GM12878 (cell line): ENCODE results near the gene TOMM40. TPM values are rescaled to one million over a fixed set of nuclear protein-coding genes. Genes with fewer than 3 reads are reported as not detected.

ENCODE experiments used
- BHLHE40 ChIP-seq, 2 experiments: fragments of 450-650 bp in 1 of 2; IDR thresholded peaks; 2 replicates each; pipeline ENCODE4 v1.6.1; 2011 to 2017; ENCODE audit warnings: low read depth in 2 of 2, borderline replicate concordance in 1 of 2, improper control_type of control experiment in 1 of 2, low read length in 1 of 2, mild to moderate bottlenecking in 1 of 2
- CREM ChIP-seq: IDR thresholded peaks from 2 replicates; pipeline ENCODE4 v1.6.1; 2014; ENCODE audit warnings: antibody characterized with exemption, low read depth
- DPF2 ChIP-seq: fragments of 450-650 bp; IDR thresholded peaks from 2 replicates; pipeline ENCODE4 v1.6.1; 2017; ENCODE audit warnings: mild to moderate bottlenecking
- EZH2 ChIP-seq: IDR thresholded peaks from 2 replicates; pipeline ENCODE4 v1.6.1; 2012; ENCODE audit warnings: low read depth, mild to moderate bottlenecking, control low read depth, inconsistent platforms, low read length, borderline replicate concordance; ENCODE audit not compliant: control insufficient read depth
- FOXK2 ChIP-seq: fragments of 450-650 bp; IDR thresholded peaks from 2 replicates; pipeline ENCODE4 v1.6.1; 2017; ENCODE audit warnings: mild to moderate bottlenecking, moderate library complexity
- GATAD2B ChIP-seq: fragments of 450-650 bp; conservative IDR thresholded peaks from 2 replicates; pipeline ENCODE4 v1.6.1; 2017; ENCODE audit warnings: low read depth, mild to moderate bottlenecking, moderate library complexity
- IKZF1 ChIP-seq: fragments of 450-650 bp; conservative IDR thresholded peaks from 2 replicates; pipeline ENCODE4 v1.6.1; 2017; ENCODE audit warnings: antibody characterized with exemption, mild to moderate bottlenecking
- NFIC ChIP-seq: IDR thresholded peaks from 2 replicates; pipeline ENCODE4 v1.6.1; 2012; ENCODE audit warnings: low read depth, mild to moderate bottlenecking, inconsistent platforms, low read length, moderate library complexity
- NR2C1 ChIP-seq: fragments of 450-650 bp; IDR thresholded peaks from 2 replicates; pipeline ENCODE4 v1.6.1; 2017; ENCODE audit warnings: antibody characterized with exemption, mild to moderate bottlenecking, moderate library complexity
- NR2C2 ChIP-seq: IDR thresholded peaks from 2 replicates; pipeline ENCODE4 v1.6.1; 2011; ENCODE audit warnings: borderline replicate concordance, low read depth; ENCODE audit not compliant: control insufficient read depth, insufficient read length
- PAX5 ChIP-seq: IDR thresholded peaks from 2 replicates; pipeline ENCODE4 v1.6.1; 2011; ENCODE audit warnings: low read depth, low read length, borderline replicate concordance
- PAX8 ChIP-seq: fragments of 450-650 bp; IDR thresholded peaks from 2 replicates; pipeline ENCODE4 v1.6.1; 2017; ENCODE audit warnings: mild to moderate bottlenecking, moderate library complexity
- PML ChIP-seq: IDR thresholded peaks from 2 replicates; pipeline ENCODE4 v1.6.1; 2012; ENCODE audit warnings: low read length, inconsistent platforms
- RAD21 ChIP-seq: IDR thresholded peaks from 2 replicates; pipeline ENCODE4 v1.6.1; 2011; ENCODE audit warnings: mild to moderate bottlenecking, low read depth, low read length, moderate library complexity; ENCODE audit not compliant: insufficient read depth
- RFX5 ChIP-seq: IDR thresholded peaks from 2 replicates; pipeline ENCODE4 v1.6.1; 2011; ENCODE audit warnings: low read depth, low read length, improper control_type of control experiment
- SMARCA5 ChIP-seq: fragments of 450-650 bp; IDR thresholded peaks from 2 replicates; pipeline ENCODE4 v1.6.1; 2017; ENCODE audit warnings: mild to moderate bottlenecking
- STAT3 ChIP-seq: IDR thresholded peaks from 2 replicates; pipeline ENCODE4 v1.6.1; 2011; ENCODE audit warnings: low read depth, low read length, improper control_type of control experiment
- ZNF207 ChIP-seq: fragments of 450-650 bp; IDR thresholded peaks from 2 replicates; pipeline ENCODE4 v1.6.1; 2014; ENCODE audit warnings: antibody characterized with exemption, mild to moderate bottlenecking, borderline replicate concordance
- polyA plus RNA-seq, 11 experiments: library from polyadenylated mRNA; depleted of rRNA in 4 of 11; unstranded in 6 of 11; stranded (reverse) in 5 of 11; fragments of >200 nt; fragmentation: Nextera tagmentation in 4 of 11; fragmentation: Illumina TruSeq in 1 of 11; extraction: Ambion mirVana in 4 of 11; extraction: Trizol in 1 of 11; gene quantifications; 1 replicate in 1 of 11; 2 replicates in 10 of 11; pipeline versions ENCODE4 v1.2.1 to v1.2.3, GENCODE V29; 2011 to 2016; ENCODE audit warnings: inconsistent platforms in 2 of 11, missing spikeins in 2 of 11, low read depth in 1 of 11
- total RNA-seq, 4 experiments: library from RNA; depleted of rRNA in 3 of 4; stranded (reverse); fragments of >200 nt in 3 of 4; fragmentation: Illumina TruSeq in 1 of 4; extraction: Trizol in 1 of 4; gene quantifications; 2 replicates each; pipeline versions ENCODE4 v1.2.1 to v1.2.3, GENCODE V29; 2013 to 2021
- TF ChIP-seq, protein P1 (sequence below): fragments of 450-650 bp; IDR thresholded peaks from 2 replicates; pipeline ENCODE4 v1.6.1; 2017; ENCODE audit warnings: low read depth, mild to moderate bottlenecking, moderate library complexity
- TF ChIP-seq, protein P2 (sequence below): IDR thresholded peaks from 2 replicates; pipeline ENCODE4 v1.6.1; 2011; ENCODE audit warnings: borderline replicate concordance, low read depth, mild to moderate bottlenecking, moderate library complexity, mixed read lengths, low read length; ENCODE audit not compliant: insufficient read depth; ENCODE audit errors: extremely low read length
- TF ChIP-seq, protein P3 (sequence below): IDR thresholded peaks from 2 replicates; pipeline ENCODE4 v1.6.1; 2011; ENCODE audit warnings: low read depth, mild to moderate bottlenecking, low read length, moderate library complexity, borderline replicate concordance; ENCODE audit errors: extremely low read depth
- TF ChIP-seq, protein P4 (sequence below): fragments of 150-350 bp; IDR thresholded peaks from 2 replicates; pipeline ENCODE4 v1.6.1; 2016; ENCODE audit warnings: low read depth, low read length

TOMM40 gene
- total and polyA plus RNA-seq, 10 of the 15 experiments (the other 5 are each of a cell fraction or from before 2014, with no cell fraction given), result 0.85 to 221 (median 99.9) TPM

DNA sequence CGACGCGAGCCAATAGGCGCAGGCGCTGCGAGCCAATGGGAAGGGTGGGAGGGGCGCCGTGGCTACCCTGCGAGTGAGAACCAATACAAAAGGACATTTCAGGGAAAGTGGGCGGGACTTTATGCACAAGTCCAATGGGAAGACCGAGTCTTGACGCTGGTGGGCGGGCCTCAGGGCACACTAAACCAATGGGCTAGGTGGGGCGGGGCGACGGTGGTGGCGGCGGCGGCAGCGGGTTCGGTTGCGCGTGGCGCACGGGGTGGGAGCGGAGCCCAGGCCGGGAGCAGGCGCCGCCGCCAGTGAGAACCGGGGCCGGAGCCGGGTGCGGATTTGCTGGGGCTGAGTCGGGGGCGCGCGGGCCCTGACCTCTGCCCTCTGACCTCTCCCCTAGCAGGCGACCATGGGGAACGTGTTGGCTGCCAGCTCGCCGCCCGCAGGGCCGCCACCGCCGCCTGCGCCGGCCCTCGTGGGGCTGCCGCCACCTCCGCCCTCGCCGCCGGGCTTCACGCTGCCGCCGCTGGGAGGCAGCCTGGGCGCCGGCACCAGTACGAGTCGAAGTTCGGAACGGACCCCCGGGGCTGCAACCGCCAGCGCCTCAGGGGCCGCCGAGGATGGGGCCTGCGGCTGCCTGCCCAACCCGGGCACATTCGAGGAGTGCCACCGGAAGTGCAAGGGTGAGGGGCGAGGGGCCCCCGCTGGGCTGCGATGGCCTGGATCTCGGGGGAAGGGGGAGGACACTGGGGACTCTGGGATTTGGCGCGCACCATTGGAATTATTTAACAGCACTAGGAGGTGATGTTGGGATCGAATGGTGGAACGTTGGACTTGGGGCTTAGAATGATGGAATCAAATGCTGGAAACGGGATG is at the start of gene TOMM40 (continued):
- no peak for TF ChIP-seq NFIC
- TF ChIP-seq PAX8, result no peak
- no peak for TF ChIP-seq RAD21
- peak; percentile 71; the same call in 1 of the 2 replicates for TF ChIP-seq SMARCA5
- no peak for TF ChIP-seq STAT3
- TF ChIP-seq FOXK2, result no peak
- TF ChIP-seq NR2C2, result no peak
- TF ChIP-seq EZH2, result no peak
- no peak for TF ChIP-seq RFX5
- TF ChIP-seq ZNF207, result peak; percentile 74; the same call in 1 of the 2 replicates
- peak; percentile 58 for TF ChIP-seq IKZF1
- TF ChIP-seq BHLHE40 (IDR thresholded peaks at IDR 0.05; ENCODE audit: borderline replicate concordance in 1 of 2, low read depth in 2 of 2, low read length in 1 of 2), result peak in 1 of 2 experiments; percentile 74; a peak in 2 of 4 replicates
- peak; percentile 76 for TF ChIP-seq CREM
- no peak for TF ChIP-seq PML
- TF ChIP-seq, protein P1, sequence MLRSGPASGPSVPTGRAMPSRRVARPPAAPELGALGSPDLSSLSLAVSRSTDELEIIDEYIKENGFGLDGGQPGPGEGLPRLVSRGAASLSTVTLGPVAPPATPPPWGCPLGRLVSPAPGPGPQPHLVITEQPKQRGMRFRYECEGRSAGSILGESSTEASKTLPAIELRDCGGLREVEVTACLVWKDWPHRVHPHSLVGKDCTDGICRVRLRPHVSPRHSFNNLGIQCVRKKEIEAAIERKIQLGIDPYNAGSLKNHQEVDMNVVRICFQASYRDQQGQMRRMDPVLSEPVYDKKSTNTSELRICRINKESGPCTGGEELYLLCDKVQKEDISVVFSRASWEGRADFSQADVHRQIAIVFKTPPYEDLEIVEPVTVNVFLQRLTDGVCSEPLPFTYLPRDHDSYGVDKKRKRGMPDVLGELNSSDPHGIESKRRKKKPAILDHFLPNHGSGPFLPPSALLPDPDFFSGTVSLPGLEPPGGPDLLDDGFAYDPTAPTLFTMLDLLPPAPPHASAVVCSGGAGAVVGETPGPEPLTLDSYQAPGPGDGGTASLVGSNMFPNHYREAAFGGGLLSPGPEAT, result no peak
- TF ChIP-seq, protein P2, sequence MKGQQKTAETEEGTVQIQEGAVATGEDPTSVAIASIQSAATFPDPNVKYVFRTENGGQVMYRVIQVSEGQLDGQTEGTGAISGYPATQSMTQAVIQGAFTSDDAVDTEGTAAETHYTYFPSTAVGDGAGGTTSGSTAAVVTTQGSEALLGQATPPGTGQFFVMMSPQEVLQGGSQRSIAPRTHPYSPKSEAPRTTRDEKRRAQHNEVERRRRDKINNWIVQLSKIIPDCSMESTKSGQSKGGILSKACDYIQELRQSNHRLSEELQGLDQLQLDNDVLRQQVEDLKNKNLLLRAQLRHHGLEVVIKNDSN, result no peak
- TF ChIP-seq GATAD2B, result peak; percentile 84
- no peak for TF ChIP-seq PAX5
- peak; percentile 72 for TF ChIP-seq DPF2
- TF ChIP-seq NR2C1, result peak; percentile 96
- TF ChIP-seq, protein P3, sequence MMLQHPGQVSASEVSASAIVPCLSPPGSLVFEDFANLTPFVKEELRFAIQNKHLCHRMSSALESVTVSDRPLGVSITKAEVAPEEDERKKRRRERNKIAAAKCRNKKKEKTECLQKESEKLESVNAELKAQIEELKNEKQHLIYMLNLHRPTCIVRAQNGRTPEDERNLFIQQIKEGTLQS, result no peak
- TF ChIP-seq, protein P4, sequence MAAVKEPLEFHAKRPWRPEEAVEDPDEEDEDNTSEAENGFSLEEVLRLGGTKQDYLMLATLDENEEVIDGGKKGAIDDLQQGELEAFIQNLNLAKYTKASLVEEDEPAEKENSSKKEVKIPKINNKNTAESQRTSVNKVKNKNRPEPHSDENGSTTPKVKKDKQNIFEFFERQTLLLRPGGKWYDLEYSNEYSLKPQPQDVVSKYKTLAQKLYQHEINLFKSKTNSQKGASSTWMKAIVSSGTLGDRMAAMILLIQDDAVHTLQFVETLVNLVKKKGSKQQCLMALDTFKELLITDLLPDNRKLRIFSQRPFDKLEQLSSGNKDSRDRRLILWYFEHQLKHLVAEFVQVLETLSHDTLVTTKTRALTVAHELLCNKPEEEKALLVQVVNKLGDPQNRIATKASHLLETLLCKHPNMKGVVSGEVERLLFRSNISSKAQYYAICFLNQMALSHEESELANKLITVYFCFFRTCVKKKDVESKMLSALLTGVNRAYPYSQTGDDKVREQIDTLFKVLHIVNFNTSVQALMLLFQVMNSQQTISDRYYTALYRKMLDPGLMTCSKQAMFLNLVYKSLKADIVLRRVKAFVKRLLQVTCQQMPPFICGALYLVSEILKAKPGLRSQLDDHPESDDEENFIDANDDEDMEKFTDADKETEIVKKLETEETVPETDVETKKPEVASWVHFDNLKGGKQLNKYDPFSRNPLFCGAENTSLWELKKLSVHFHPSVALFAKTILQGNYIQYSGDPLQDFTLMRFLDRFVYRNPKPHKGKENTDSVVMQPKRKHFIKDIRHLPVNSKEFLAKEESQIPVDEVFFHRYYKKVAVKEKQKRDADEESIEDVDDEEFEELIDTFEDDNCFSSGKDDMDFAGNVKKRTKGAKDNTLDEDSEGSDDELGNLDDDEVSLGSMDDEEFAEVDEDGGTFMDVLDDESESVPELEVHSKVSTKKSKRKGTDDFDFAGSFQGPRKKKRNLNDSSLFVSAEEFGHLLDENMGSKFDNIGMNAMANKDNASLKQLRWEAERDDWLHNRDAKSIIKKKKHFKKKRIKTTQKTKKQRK, result peak; percentile 93
